H1 (cell line): ENCODE measurements around the gene CD248. TPM values are rescaled to one million over a fixed set of nuclear protein-coding genes. Genes with fewer than 3 reads are reported as not detected.
A peak's percentile ranks its signal among the peaks of the same experiment; 100 is the strongest.

Experiments used
- ASH2L ChIP-seq: fragments of 200-600, 300-600 bp; sonication (generic); IDR thresholded peaks from one replicate; pipeline ENCODE4 v1.7.1; 2017; ENCODE audit warnings: low read length
- CREB1 ChIP-seq: IDR thresholded peaks from 2 replicates; pipeline ENCODE4 v1.6.1; 2012; ENCODE audit warnings: inconsistent platforms
- JUND ChIP-seq: IDR thresholded peaks from 2 replicates; pipeline ENCODE4 v1.6.1; 2011; ENCODE audit warnings: mild to moderate bottlenecking, improper control_type of control experiment, low read length
- PHF8 ChIP-seq: fragments of 200-600 bp; sonication (generic); conservative IDR thresholded peaks from 2 replicates; pipeline ENCODE4 v1.7.1; 2012; ENCODE audit warnings: low read depth, mild to moderate bottlenecking, inconsistent platforms, low read length, moderate library complexity
- POU5F1 ChIP-seq: IDR thresholded peaks from 2 replicates; pipeline ENCODE4 v1.6.1; 2011; ENCODE audit warnings: low read depth, mild to moderate bottlenecking, low read length, moderate library complexity
- RBBP5 ChIP-seq: IDR thresholded peaks from 2 replicates; pipeline ENCODE4 v1.7.1; 2012; ENCODE audit warnings: low read depth, mild to moderate bottlenecking, inconsistent platforms, low read length, moderate library complexity, borderline replicate concordance
- SIX5 ChIP-seq: IDR thresholded peaks from 2 replicates; pipeline ENCODE4 v1.6.1; 2011; ENCODE audit warnings: mild to moderate bottlenecking, low read depth, low read length
- SP2 ChIP-seq: IDR thresholded peaks from 2 replicates; pipeline ENCODE4 v1.6.1; 2012; ENCODE audit warnings: mild to moderate bottlenecking, low read length, inconsistent platforms
- YY1 ChIP-seq: IDR thresholded peaks from 2 replicates; pipeline ENCODE4 v1.6.1; 2011; ENCODE audit warnings: low read depth, mild to moderate bottlenecking, low read length
- polyA plus RNA-seq, 7 experiments: library from polyadenylated mRNA; depleted of rRNA in 3 of 7; stranded (reverse) in 5 of 7; unstranded in 2 of 7; fragments of >200 nt in 5 of 7; fragments of 200-250 nt in 2 of 7; gene quantifications; 1 replicate in 5 of 7; 2 replicates in 1 of 7; 4 replicates in 1 of 7; pipeline versions ENCODE4 v1.2.1 to v1.2.3, GENCODE V29; 2011 to 2013; ENCODE audit warnings: missing spikeins in 2 of 7, mixed read lengths in 2 of 7
- total RNA-seq: library from RNA; stranded (reverse); fragmentation: NEBNext Ultra II Directional; extraction: Animal tissue kit (Norgen Biotek cat#: 25700); gene quantifications from 2 replicates; pipeline ENCODE4 v1.2.1, GENCODE V29; 2021
- TF ChIP-seq, protein P1 (sequence below): IDR thresholded peaks from 2 replicates; pipeline ENCODE4 v1.6.1; 2012; ENCODE audit warnings: low read length, inconsistent platforms

The CD248 gene
- total and polyA plus RNA-seq, 2 of the 8 experiments (the other 6 are each of a cell fraction or from before 2014, with no cell fraction given) = 2.7 to 3.9 TPM

DNA sequence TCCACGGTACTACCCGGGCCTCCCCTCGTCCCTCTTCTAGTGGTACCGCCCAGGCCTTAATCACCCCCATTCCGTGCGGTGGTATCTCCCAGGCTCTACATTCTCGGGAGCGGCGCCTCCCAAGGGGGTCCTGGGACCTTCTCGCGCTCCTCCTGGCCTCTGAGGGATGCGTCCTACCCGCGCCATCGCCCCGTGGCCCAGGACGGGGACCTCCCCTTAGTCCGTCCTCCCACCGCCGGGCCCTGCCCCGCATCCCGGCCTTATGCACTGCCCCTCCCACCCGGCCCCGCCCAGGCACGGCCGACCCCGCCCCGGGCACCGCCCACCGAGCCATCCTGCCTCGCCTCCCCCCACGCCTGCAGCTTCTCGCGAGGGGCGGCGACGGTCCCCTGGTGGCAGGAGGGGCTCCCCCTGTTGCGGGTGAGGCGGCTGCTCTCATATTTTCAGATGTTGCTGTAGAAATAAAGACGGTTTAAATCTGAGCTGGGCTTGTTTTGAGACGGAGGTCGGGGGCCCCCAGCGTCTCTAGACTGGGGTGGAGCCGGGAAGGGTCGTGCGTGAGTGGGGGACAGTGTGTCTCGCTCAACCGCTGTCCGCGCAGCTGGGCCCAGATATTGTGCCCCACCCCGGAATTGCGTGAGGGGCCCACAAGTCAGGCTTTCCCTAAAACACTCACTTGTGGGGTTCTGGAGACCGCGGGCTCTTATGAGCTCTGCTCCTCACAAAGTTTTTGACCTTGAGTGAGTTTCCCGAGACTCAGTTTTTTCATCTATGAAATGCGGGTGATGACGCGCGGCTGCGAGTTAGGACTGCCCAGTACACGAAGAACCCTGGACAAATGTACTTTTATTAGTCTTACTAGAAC is 49.2 kb downstream of the CD248 start (continued):
- TF ChIP-seq CREB1 (0 out of 2 replicates have a peak, but pooled peaks have one; percentile 22), SP2 (no peak), PHF8 (peak; percentile 23; the same call in 1 of the 2 replicates), YY1 (no peak), RBBP5 (0 out of 2 replicates have a peak, but pooled peaks have one; percentile 56), SIX5 (peak; percentile 12; the same call in 1 of the 2 replicates), ASH2L (no peak), POU5F1 (no peak), JUND (peak; percentile 88)
- TF ChIP-seq, protein P1, sequence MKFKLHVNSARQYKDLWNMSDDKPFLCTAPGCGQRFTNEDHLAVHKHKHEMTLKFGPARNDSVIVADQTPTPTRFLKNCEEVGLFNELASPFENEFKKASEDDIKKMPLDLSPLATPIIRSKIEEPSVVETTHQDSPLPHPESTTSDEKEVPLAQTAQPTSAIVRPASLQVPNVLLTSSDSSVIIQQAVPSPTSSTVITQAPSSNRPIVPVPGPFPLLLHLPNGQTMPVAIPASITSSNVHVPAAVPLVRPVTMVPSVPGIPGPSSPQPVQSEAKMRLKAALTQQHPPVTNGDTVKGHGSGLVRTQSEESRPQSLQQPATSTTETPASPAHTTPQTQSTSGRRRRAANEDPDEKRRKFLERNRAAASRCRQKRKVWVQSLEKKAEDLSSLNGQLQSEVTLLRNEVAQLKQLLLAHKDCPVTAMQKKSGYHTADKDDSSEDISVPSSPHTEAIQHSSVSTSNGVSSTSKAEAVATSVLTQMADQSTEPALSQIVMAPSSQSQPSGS = no peak
